HG03460 (cell line): Measurements from ENCODE around the gene PPP1CA.
"Not testable (repeated sequence)": the region's sequence is repeated elsewhere in the genome, so short reads cannot be mapped to it uniquely, and the experiment has no call there.

ENCODE experiments used
- ATAC-seq: cut with Tn5 transposase; IDR thresholded peaks from one replicate; pipeline ENCODE4 v1.9.1; 2021; ENCODE audit not compliant: unreplicated experiment

The PPP1CA gene

DNA sequence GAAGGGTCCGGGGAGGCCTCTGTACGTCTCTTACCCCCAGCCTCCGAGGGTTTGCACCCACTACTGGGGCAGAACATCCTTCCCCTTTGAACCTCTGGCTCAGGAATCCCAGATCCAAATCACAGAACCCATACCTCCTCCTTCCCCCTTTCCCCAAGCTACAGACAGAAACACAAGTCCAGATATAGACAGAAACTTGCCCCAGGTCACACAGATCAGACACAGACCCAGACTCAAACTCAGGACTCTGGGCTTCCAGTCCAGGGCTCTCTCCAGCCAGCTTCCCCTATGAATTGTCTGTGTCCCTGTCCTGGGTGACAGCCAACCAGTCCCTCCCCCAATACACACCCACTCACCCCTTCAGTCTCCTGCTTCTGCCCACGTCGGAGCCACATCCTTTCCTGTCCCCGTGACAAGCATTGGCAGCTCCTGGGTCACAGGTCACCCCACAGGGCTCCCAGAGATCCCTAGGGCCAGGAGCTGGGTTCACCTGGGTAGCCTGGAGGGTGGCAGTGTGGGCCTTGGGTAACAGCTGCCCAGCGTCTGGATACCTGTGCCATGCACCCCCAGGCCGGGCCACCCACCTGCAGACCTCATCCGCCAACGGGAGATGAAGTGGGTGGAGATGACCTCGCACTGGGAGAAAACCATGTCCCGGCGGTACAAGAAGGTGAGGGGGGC, 3.0 kb upstream of the PPP1CA start:
- no peak for ATAC-seq

- ATAC-seq = not testable (repeated sequence)
These were observed 1.4 kb upstream of the PPP1CA start for GRCh38 chr11:67403085-67403484.

GRCh38 chr11:67402192-67402839, 658 bp upstream of the PPP1CA start:
- not testable (repeated sequence) for ATAC-seq

- ATAC-seq = peak; percentile 17
These were observed 640 bp downstream of the PPP1CA start for GRCh38 chr11:67400942-67401494.

GRCh38 chr11:67400251-67400941, 1.3 kb downstream of the PPP1CA start:
- no peak for ATAC-seq

DNA sequence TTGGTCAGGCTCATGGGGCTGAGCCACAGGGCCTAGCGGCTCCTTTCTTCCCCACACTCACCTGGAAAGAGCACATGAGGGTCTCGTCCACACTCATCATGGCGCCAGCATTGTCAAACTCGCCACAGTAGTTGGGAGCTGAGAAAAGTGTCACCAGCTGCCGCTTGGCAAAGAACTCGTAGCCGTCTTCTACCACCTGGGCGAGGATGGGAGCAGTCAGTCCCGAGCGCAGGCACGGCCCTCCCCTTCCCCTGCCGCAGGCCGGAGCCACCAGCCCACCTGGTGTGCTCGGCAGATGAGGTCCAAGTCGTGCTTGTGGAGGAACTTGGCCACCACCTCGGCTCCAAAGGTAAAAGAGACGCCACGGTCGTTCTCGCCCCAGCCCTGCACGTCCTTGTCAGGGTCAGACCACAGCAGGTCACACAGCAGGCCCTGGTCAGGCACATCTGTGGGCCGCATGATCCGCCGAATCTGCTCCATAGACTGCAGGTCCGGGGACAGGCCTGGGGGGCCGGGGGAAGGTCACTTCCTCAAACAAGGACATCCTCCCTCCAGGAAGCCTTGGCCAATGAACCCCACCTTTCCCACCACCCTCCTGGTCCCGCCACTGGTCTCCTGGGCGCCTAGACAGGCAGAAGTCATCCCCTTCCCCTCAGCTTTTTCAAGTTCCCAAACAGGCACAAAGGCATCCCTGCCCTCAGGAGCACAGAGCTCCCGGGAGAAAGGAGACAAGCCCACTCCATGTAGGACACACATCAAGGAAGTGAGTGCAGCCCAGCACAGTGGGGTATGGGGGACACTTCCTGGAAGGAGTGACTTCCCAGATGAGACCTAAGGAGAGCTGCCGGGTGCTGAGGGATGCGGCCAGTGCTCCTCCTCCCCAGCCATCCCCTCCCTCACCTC, 2.7 kb downstream of the PPP1CA start:
- ATAC-seq = no peak

GRCh38 chr11:67397986-67398660, 3.5 kb downstream of the PPP1CA start:
- ATAC-seq = no peak

DNA sequence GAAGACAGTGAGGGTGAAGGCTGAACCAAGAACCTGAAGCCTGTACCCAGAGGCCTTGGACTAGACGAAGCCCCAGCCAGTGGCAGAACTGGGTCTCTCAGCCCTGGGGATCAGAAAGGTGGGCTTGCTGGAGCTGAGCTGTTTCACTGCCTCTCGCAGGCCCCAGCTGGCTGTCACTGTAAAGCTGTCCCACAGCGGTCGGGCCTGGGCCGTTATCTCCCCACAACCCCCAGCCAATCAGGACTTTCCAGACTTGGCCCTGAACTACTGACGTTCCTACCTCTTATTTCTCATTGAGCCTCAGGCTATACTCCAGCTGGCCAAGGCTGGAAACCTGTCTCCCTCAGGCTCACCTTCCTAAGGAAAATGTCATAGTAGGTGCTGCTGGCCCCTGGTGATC, 4.1 kb downstream of the PPP1CA start:
- ATAC-seq = no peak

DNA sequence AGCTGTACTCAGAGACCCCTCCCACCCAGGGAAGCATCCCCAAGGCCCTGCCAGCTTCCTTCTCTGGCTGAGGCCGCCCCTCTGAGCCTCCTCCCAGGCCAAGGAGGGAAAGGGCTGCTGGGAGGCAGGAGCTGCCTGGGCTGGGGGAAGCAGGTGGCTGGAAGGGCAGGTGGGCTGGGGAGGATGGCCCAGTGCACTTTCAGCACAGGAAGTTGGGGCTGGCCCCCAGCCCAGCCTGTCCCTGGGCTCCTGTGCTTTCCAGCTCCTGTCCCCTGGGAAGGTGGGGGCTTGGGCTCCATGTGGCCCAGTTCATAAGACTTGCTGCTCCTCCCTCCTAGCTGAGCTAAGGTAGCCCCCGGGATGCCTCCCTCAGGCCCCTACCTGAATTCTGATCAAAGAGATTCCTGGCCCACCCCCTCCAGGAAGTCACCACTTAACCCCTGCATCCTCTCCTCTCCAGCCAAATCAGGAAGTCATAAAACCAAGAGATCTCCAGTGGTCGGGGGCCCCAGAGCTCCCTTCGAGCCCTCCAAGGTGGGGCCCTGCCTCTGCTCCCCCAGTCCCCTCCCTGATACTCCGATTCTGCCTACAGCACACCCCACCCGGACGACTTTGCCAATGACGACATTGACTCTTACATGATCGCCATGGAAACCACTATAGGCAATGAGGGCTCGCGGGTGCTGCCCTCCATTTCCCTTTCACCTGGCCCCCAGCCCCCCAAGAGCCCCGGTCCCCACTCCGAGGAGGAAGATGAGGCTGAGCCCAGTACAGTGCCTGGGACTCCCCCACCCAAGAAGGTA, 4.9 kb downstream of the PPP1CA start:
- ATAC-seq = no peak

GRCh38 chr11:67396259-67396581, 5.4 kb downstream of the PPP1CA start:
- ATAC-seq = no peak

DNA sequence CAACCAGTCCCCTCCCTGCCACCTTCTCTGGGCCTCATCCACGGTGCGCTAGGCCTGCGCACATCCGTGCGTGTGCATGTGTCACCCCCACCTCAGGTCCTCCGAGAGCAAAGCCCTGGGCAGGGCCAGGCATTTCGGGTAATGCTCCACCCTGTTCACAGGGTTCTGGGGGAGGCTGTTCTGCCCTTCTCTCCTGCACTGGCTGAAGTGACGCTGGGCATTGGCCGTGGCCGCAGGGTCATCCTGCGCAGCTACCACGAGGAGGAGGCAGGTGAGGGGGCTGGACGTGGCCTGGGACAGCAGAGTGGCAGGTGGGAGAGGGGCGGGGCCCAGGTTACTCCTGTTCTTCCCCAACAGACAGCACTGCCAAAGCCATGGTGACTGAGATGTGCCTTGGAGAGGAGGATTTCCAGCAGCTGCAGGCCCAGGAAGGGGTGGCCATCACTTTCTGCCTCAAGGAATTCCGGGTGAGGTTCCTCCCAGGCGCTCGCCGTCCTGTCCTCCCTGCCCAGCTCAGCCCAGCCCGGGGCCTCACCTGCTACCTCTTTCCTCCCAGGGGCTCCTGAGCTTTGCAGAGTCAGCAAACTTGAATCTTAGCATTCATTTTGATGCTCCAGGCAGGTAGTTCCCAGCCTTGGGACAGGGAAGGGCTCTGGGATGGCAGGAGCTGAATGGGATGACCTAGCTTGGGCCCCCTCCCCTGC, 6.0 kb downstream of the PPP1CA start:
- no peak for ATAC-seq

DNA sequence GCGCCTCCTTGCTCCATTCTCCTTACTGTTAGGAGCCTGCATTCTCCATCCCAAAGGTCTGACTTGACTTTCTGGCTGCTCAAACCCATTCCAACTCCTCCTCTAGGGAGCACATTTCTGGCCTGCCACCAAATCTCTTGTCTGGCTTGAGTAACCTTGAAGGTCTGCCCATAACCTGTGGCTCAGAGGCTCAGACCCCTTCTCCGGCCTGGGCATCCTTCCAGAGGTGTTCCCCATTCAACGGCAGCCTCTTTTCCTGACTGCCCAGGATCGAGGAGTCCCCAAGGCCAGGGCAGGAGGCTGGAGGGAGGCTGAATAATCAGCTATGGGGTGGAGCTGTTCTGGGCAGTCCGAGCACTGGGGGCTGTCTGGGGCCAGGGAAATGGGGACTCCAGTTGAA, 7.7 kb downstream of the PPP1CA start:
- ATAC-seq = no peak

DNA sequence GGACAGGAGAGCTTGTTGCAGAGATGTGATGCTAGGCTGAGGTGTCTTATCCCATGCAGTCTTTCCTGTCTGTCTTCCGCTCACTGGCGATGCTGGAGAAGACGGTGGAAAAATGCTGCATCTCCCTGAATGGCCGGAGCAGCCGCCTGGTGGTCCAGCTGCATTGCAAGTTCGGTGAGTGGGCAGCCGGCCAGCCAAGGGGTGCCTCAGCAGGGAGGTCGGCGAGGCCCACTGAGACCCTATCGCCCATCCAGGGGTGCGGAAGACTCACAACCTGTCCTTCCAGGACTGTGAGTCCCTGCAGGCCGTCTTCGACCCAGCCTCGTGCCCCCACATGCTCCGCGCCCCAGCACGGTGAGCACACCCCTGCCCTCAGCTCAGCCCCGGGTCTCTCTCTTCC, 8.2 kb downstream of the PPP1CA start:
- no peak for ATAC-seq

DNA sequence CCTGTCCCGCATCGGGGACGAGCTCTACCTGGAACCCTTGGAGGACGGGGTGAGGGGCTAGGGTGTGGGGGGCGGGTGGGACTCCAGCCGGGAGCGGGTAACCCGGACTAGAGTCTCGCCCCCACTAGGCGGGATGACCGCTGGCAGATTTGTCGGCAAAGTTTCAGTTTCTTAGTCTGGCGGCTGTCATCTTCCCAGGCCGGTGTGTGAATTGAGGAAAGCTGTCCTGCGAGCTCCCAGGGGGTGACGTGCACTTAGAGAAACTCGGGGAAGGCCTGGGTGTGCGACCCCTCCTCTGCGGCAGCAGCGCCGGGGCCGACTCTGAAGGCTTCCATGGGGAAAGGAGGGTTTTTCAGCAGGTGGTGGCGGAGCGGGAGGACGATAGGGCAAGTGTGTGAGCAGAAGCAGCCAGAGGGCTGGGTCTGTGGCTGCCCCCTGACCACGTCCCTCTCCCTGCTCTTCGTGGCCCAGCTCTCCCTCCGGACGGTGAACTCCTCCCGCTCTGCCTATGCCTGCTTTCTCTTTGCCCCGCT, 9.4 kb downstream of the PPP1CA start:
- peak; percentile 11 for ATAC-seq

DNA sequence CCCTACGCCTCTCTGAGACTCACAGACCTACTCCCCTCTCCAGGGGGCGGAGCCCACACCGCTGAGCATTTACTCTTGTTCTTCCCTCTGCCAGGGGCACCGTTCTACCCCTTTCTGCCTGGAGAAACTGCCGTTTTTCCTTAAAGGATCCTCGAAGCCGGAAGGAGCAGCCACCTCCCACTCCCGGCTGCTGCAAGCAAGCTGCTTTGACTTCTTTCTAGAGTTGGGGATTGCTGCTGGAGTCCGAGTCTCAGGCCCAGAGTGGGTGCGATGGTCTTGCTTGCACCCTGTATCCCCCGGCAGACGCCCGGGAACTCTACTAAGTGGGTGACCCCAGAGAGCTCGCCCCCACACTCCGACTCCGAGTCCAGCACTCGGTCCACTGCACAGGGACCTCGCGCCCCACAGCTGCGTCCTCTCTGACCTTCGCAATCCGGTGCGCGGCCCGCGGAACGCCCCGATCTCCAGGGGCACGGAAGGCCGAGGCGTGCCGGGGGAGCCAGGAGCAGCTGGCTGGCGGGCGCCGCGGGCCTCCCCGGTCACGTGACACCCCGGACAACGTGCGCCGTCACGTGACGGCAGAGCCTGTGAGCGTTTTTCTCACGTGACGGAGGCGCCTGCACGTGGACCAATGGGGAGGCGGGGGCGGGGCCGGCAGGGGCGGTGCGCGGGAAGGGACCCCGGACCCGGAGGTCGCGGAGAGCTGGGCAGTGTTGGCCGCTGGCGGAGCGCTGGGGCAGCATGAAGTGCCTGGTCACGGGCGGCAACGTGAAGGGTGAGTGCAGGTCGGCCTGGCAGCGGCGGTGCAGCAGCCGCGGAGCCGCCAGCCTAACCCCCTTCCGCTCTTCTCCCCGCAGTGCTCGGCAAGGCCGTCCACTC, 10.1 kb downstream of the PPP1CA start, which contains the start of gene RAD9A:
Gene RAD9A (plus strand): TSS at position 683 of the 879 bp plus-strand sequence. CDS start 59 bp downstream, at position 742.
- ATAC-seq = peak; percentile 49

- ATAC-seq = no peak
These were observed 10.7 kb downstream of the PPP1CA start for GRCh38 chr11:67390947-67391303.

DNA sequence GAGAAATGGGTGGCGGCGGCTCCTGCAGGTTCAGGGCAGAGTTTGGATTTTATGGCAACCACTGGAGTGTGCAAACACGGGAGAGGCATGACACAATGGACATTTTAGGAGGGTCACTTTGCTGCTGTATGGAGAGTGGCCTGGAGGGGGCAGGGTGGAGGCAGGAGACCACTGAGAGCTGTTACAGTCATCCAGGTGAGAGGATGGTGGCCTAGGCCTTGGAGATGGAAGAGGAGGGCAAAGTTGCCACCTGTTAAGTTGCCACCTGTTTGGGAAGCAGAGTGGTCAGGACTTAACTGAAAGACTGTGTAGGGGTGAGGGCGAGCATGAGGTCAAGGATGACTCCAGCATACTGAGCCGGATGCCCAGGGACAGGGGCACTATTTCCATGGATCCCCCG, 12.2 kb downstream of the PPP1CA start:
- no peak for ATAC-seq

DNA sequence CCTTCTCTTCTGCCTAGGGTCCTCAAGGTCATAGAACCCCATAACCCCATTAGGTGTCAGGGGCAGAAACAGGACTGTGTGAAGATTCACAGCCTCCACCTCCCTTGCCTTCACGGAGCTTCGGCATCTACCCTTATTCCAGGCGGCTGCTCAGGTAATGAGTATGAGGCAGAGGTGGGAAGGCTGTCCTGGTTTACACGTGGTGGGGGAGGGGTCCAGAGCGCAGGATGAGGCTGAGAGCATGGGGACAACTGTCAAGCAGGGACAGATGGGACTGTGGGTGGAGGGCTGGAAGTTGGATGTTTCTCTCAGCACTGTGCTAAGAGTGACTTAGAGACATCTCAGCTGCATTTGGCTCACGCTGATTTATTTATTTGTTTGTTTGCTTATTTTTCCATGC, 14.1 kb downstream of the PPP1CA start:
- no peak for ATAC-seq
